WTC11 (cell line): Measurements from ENCODE around the gene SLC25A39. TPM values are rescaled to one million over a fixed set of nuclear protein-coding genes. Genes with fewer than 3 reads are reported as not detected.

Experiments
- ATAC-seq: fragments of 200-7000 bp; cut with Tn5 transposase; 2 replicates; pipeline ENCODE4 v1.10.0; 2021; ENCODE audit warnings: mild to moderate bottlenecking, moderate library complexity
- CTCF ChIA-PET: fragments of 300-600 bp; sonication (Branson Sonifier 250); formaldehyde crosslinking; loops from one replicate; lab custom pipeline; 2021; ENCODE audit warnings: antibody characterized with exemption; lab: Charles Lee
- POLR2A ChIA-PET: fragments of 350-600 bp; sonication (Branson Sonifier 250); formaldehyde crosslinking; loops from one replicate; lab custom pipeline; 2021; ENCODE audit warnings: antibody characterized with exemption; lab: Charles Lee
- DNase-seq: peaks from one replicate; pipeline ENCODE4 v3.0.0; 2021; ENCODE audit warnings: low spot score
- H3K27ac Mint-ChIP-seq: 2 replicates; pipeline ENCODE4 v1.8.0; 2021; ENCODE audit warnings: mixed read lengths
- H3K27me3 Mint-ChIP-seq: 2 replicates; pipeline ENCODE4 v1.8.0; 2021; ENCODE audit warnings: low read depth, mild to moderate bottlenecking, moderate library complexity, mixed read lengths
- H3K36me3 Mint-ChIP-seq: 2 replicates; pipeline ENCODE4 v1.8.0; 2021; ENCODE audit warnings: mixed read lengths
- H3K4me1 Mint-ChIP-seq: 2 replicates; pipeline ENCODE4 v1.8.0; 2022; ENCODE audit warnings: mixed read lengths
- H3K4me3 Mint-ChIP-seq: 2 replicates; pipeline ENCODE4 v1.8.0; 2021; ENCODE audit warnings: mild to moderate bottlenecking, moderate library complexity, mixed read lengths
- H3K9me3 Mint-ChIP-seq: 2 replicates; pipeline ENCODE4 v1.8.0; 2021; ENCODE audit warnings: mixed read lengths
- CBFB ChIP-seq: sonication (generic); formaldehyde crosslinking; IDR thresholded peaks from 2 replicates; pipeline ENCODE4 v1.8.1; 2022; ENCODE audit warnings: mild to moderate bottlenecking, low read depth, missing genetic modification reagents
- CDX4 ChIP-seq: fragments of 250-450 bp; sonication (Bioruptor Pico); IDR thresholded peaks from 2 replicates; pipeline ENCODE4 v1.9.0; 2021; ENCODE audit warnings: moderate library complexity, mild to moderate bottlenecking, inconsistent platforms, borderline replicate concordance
- E2F4 ChIP-seq: sonication (generic); formaldehyde crosslinking; IDR thresholded peaks from 2 replicates; pipeline ENCODE4 v1.8.1; 2022; ENCODE audit warnings: low read depth, mild to moderate bottlenecking, moderate library complexity, missing genetic modification reagents, borderline replicate concordance
- E2F5 ChIP-seq: sonication (generic); formaldehyde crosslinking; IDR thresholded peaks from 2 replicates; pipeline ENCODE4 v1.8.1; 2022; ENCODE audit warnings: mild to moderate bottlenecking, moderate library complexity, missing genetic modification reagents
- ERG ChIP-seq: fragments of 250-450 bp; sonication (Bioruptor Pico); IDR thresholded peaks from 2 replicates; pipeline ENCODE4 v1.8.0; 2021; ENCODE audit warnings: mild to moderate bottlenecking
- ETV6 ChIP-seq: sonication (generic); formaldehyde crosslinking; IDR thresholded peaks from 2 replicates; pipeline ENCODE4 v1.8.1; 2022; ENCODE audit warnings: mild to moderate bottlenecking, missing genetic modification reagents
- FOXP4 ChIP-seq: sonication (generic); formaldehyde crosslinking; IDR thresholded peaks from 2 replicates; pipeline ENCODE4 v1.8.0; 2022; ENCODE audit warnings: mild to moderate bottlenecking, missing genetic modification reagents
- IRF2 ChIP-seq: sonication (generic); formaldehyde crosslinking; IDR thresholded peaks from 2 replicates; pipeline ENCODE4 v1.8.0; 2022; ENCODE audit warnings: low read depth, missing genetic modification reagents, borderline replicate concordance
- JAZF1 ChIP-seq: fragments of 250-450 bp; sonication (Bioruptor Pico); IDR thresholded peaks from 2 replicates; pipeline ENCODE4 v1.9.0; 2021; ENCODE audit warnings: moderate library complexity, mild to moderate bottlenecking, inconsistent platforms
- NR1H2 ChIP-seq: sonication (generic); formaldehyde crosslinking; IDR thresholded peaks from 2 replicates; pipeline ENCODE4 v1.9.0; 2021; ENCODE audit warnings: mild to moderate bottlenecking, moderate library complexity, missing genetic modification reagents
- NR2C2 ChIP-seq: sonication (generic); formaldehyde crosslinking; IDR thresholded peaks from 2 replicates; pipeline ENCODE4 v1.8.0; 2022; ENCODE audit warnings: mild to moderate bottlenecking, missing genetic modification reagents
- SOX15 ChIP-seq: fragments of 250-450 bp; sonication (Bioruptor Pico); IDR thresholded peaks from 2 replicates; pipeline ENCODE4 v1.9.0; 2021; ENCODE audit warnings: mild to moderate bottlenecking
- STAT6 ChIP-seq: sonication (generic); formaldehyde crosslinking; conservative IDR thresholded peaks from 2 replicates; pipeline ENCODE4 v1.8.1; 2023; ENCODE audit warnings: mild to moderate bottlenecking, low read depth, missing genetic modification reagents, moderate library complexity
- TCF7 ChIP-seq: sonication (generic); formaldehyde crosslinking; IDR thresholded peaks from 2 replicates; pipeline ENCODE4 v1.8.0; 2022; ENCODE audit warnings: mild to moderate bottlenecking, low read depth, missing genetic modification reagents, moderate library complexity
- TEAD4 ChIP-seq: sonication (generic); formaldehyde crosslinking; IDR thresholded peaks from 2 replicates; pipeline ENCODE4 v1.8.0; 2022; ENCODE audit warnings: mild to moderate bottlenecking, missing genetic modification reagents
- TP53 ChIP-seq: sonication (generic); formaldehyde crosslinking; IDR thresholded peaks from 2 replicates; pipeline ENCODE4 v1.8.1; 2023; ENCODE audit warnings: mild to moderate bottlenecking, missing genetic modification reagents
- ZBTB43 ChIP-seq: sonication (generic); formaldehyde crosslinking; IDR thresholded peaks from 2 replicates; pipeline ENCODE4 v1.8.1; 2023; ENCODE audit warnings: mild to moderate bottlenecking, missing genetic modification reagents
- ZNF121 ChIP-seq: sonication (generic); formaldehyde crosslinking; IDR thresholded peaks from 2 replicates; pipeline ENCODE4 v1.8.0; 2023; ENCODE audit warnings: missing genetic modification reagents
- ZNF138 ChIP-seq: sonication (generic); formaldehyde crosslinking; conservative IDR thresholded peaks from 2 replicates; pipeline ENCODE4 v1.8.1; 2022; ENCODE audit warnings: mild to moderate bottlenecking, moderate library complexity, missing genetic modification reagents
- total RNA-seq: library from RNA; stranded (reverse); gene quantifications from 3 replicates; pipeline ENCODE4 v1.2.3, GENCODE V29; 2021

SLC25A39 gene
- total RNA-seq, 1 experiment from 2014 or later: 271 TPM

GRCh38 chr17:44284024-44284400 is 40.6 kb downstream of the SLC25A39 start (continued):
- TF ChIP-seq STAT6 (CRISPR knock-in tag): no peak

- TF ChIP-seq ERG (CRISPR knock-in tag): no peak
- TF ChIP-seq TCF7 (CRISPR knock-in tag): no peak
- no peak for DNase-seq
- CTCF ChIA-PET: no interaction called here
- Mint-ChIP-seq H3K27ac (no peak overlapping the region), H3K36me3 (no peaks in the 10 kb centered on the region), H3K4me3 (no peak overlapping the region), H3K9me3 (no peaks in the 10 kb centered on the region), H3K27me3 (no peaks in the 10 kb centered on the region; the same call in 1 of the 2 replicates), H3K4me1 (peaks cover 22% of the 10 kb centered on the region)
- POLR2A ChIA-PET: no interaction called here
- no peak for ATAC-seq
These were observed 41.1 kb downstream of the SLC25A39 start for GRCh38 chr17:44283344-44284023.

GRCh38 chr17:44282264-44282663 is 42.4 kb downstream of the SLC25A39 start:
- ChIA-PET POLR2A (interaction anchor here (0.7 kb wide), 2 partner anchors 91 to 160 kb away, joined by 3 to 4 read pairs; no protein-coding TSS in a partner anchor), CTCF (interaction anchor here (0.6 to 2.7 kb wide), 3 partner anchors 36 to 93 kb away, joined by 3 to 8 read pairs (median 4); no protein-coding TSS in a partner anchor)
- H3K4me1 Mint-ChIP-seq: peaks cover 21% of the 10 kb centered on the region
- DNase-seq: no peak
- H3K9me3 Mint-ChIP-seq: no peaks in the 10 kb centered on the region
- ATAC-seq: no peak
- TF ChIP-seq CDX4 (CRISPR knock-in tag) (no peak), FOXP4 (CRISPR knock-in tag) (no peak), E2F5 (CRISPR knock-in tag) (no peak), CBFB (CRISPR knock-in tag) (no peak), ZNF138 (CRISPR knock-in tag) (no peak), IRF2 (no peak), ZBTB43 (CRISPR knock-in tag) (no peak), NR2C2 (CRISPR knock-in tag) (no peak), JAZF1 (CRISPR knock-in tag) (no peak), SOX15 (CRISPR knock-in tag) (no peak), ETV6 (CRISPR knock-in tag) (no peak), TP53 (CRISPR knock-in tag) (no peak), TEAD4 (no peak), NR1H2 (CRISPR knock-in tag) (no peak), E2F4 (no peak), ZNF121 (no peak)
- no peaks in the 10 kb centered on the region for H3K36me3 Mint-ChIP-seq
- H3K4me3 Mint-ChIP-seq: no peak overlapping the region
- H3K27me3 Mint-ChIP-seq: no peaks in the 10 kb centered on the region
- H3K27ac Mint-ChIP-seq: no peak overlapping the region
